Right kidney (tissue), 1 donor: ENCODE results near the gene CREB1.

Source experiments
- DNase-seq: peaks from one replicate; pipeline ENCODE4 v3.0.0-alpha.2; 2016

CREB1 gene

DNA sequence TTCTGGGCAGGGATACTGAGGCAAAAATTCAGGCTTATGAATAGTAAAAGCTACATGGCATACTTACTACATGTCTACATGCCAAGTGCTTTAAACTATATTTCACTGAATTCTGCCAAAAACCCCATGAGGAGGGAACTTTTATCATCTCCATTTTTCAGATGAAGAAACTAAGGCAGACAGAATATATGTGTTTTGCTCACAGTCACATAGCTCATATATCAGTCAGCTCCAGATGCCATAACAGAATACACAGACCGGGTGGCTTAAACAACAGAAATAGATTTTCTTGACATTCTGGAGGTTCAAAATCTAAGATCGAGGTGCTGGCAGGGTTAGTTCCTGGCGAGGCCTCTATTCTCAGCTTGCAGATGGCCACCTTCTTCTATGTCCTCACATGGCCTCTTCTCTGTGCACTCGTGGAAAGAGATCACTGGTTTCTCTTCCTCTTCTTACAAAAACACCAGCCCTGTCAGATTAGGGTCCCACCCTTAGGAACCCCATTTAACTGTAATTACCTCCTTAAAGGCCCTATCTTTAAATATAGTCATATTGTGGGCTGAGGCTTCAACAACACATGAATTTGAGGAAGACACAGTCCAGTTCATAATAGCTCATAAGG is 27.1 kb upstream of the CREB1 start:
- DNase-seq = no peak

DNA sequence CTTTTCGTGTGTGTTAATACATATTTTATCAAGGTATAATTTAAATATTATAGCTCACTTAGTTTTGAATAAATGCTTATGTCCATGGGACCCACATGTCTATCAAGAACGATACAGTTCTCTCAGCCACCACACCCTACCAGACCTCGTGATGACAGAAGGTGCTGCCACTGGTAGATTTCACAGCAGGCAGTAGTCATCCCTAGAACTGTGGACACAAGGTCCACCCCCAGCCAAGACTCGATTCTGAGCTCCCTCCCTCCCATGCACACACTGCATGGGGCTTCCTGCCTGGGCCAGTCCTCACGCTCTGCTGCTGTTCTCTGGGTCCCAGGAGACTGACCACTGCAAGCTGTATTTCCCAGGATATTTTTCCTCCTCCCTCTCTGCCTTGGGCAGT is 26.5 kb upstream of the CREB1 start:
- no peak for DNase-seq

DNA sequence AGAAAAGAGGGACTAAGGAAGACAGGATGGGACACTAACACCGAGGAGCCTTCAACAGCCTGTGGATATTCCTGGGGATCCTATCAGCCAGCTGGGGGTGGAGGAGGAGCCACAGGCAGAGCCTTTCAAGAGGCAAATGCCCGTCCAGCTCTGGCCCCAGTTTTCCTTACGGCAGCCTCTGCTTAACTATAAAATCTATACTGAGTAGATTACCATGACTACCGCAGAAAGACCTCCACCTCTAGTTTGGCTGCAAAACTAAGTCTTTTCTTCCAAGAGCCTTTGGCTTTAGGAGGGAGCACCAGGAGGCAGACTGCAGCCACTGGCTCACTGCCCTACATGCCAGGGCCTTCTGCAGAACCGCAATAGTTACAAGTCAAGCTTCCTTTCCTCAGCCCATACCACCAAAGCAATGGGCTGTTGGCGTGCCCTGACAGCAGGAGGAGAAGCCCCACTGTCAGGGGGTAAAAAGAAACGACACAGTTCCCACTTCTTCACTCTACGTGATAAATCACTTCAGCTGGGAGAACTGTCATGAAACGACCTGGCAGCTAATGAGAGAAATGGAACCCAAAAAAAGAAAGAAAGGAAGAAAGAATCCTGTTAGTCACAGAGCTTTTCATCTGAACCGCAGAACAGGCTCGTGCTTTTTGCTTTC is 25.1 kb upstream of the CREB1 start:
- DNase-seq = no peak

DNA sequence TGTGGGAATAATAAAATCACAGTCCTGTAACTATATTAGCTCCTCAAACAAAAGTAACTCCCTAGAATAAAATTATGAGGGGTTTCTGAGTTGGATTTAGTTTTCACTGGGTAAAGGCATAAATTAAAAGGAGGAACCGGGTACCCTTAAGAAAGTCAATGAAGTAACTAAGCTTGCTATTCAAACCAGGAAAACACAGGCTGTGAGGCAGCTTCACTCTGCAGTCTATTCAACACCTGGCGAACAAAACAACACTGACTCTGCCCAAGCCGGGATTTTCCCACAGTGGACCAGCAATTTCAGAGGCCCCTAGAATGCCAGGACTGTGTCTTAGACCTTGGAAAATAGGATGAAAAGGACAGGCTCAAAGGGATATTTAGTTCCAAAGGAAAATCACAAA is 24.6 kb upstream of the CREB1 start:
- no peak for DNase-seq

DNA sequence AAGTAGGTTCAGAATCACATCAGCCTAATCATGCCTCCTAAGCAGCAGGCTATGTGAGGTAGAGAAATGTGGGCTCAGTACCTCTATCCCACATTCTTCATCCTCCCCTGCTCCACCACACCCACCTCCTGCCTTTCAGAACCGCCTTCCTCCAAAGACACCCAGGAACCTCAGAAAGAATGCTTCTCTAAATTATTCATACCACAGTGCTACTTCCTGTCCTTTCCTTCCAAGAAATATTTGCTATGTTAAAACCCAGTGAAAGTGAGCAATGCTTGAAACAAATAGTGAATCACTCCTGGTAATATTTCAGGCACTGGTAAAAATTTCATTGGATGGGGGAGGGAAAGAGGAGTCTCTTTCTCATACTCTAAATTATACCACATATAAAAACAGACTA is 24.0 kb upstream of the CREB1 start:
- DNase-seq = no peak

DNA sequence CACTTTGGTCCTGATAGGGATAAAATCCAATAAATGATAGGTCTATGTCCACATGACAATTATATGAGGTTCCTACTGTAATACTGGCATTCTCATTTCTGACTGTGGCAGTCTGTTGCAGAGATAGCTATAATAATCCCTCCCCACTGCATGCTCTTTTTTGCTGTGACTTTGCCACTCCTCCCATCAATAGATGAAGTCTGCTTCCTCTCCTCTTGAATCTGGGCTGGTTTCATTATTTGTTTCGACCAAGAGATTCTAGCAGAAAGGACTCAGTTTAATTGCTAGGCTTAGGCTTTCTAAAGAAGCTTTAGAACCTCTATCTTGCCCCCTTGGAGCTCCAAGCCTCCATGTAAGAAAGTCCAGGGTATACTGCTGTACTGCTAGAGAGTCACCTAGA is 23.3 kb upstream of the CREB1 start:
- no peak for DNase-seq

DNA sequence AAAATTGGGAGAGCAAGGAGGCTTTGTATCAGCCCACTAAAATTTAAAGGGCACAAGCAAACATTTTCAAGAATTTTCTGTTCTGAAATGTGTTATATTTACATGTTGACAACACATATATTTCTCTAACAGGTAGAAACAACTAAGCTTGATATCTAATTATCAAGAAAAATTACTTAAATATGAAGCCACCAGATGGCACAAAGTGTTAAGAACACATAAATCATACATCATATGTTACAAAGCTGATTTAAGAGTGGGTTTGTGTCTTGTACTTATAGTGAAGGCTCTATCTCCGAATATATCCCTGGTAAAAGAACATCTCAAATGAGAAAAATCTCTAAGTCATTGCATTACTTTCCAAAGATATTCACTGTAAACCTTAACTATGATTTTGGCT is 19.6 kb upstream of the CREB1 start:
- DNase-seq = no peak

DNA sequence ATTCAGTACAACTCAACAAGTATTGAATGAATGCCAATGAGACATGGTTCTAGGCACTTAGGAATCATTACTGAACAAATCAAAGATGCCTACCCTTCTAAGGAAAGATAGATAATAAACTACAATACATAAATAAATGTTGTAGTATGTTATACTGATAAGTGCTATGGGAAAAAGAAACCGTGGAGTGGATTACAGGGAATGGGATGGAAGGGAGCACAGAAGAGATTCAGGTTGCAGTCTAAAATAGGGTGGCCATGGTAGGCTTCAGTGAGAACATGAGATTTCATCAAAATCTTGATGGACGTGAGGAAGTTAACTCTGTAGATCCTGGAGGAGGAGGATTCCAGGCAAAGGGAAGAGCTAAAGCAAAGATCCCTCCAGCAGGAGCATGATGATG is 17.9 kb upstream of the CREB1 start:
- no peak for DNase-seq

DNA sequence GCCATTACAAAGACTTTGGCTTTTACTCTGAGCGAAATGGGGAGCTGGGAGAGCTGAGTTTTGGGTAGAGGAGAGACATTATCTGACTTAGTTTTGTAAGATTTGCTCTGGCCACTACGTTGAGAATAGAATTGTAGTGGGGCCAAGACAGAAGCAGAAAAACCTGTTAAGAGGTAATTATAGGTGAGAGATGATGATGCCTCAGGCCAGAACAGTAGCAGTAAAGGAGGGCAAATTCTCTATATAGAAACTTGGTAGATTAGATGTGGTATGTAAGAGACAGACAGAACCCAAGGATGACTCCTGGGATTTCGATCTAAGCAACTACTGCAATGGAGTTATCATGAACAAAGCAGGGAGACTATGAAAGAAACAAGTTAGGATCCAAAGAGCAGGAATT is 17.4 kb upstream of the CREB1 start:
- DNase-seq = no peak

DNA sequence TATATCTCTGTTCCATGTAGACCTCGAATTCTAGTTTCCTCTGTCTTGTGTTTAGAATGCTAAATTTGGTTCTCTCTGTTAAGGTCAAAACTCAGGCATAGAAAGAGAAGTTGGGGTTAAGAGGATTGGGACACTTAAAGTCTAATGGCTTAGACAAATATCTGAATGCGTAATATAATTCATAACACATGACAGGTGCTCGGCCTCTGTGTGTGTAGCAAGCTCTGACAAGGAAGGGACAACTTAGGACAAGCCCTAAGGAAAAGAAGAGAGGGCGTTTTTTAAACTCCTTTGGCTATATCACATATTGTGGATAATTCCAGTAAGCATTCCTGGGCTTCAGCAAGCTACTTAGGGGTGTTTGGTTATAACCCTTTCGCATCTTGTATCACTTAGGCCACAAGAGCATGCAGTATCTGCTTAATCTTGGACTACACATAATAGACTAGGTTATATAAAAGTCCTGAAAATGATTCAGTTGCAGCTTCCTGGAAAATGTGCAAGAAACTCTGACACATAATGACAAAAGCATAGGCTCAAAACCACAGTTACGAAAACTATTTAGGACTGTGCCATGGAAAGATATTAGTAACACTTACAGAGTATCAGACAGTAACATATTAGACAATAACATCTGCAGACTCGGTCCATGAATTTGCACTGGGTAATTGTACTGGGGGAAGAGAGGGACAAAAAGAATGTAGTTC is 16.1 kb upstream of the CREB1 start:
- DNase-seq = no peak

DNA sequence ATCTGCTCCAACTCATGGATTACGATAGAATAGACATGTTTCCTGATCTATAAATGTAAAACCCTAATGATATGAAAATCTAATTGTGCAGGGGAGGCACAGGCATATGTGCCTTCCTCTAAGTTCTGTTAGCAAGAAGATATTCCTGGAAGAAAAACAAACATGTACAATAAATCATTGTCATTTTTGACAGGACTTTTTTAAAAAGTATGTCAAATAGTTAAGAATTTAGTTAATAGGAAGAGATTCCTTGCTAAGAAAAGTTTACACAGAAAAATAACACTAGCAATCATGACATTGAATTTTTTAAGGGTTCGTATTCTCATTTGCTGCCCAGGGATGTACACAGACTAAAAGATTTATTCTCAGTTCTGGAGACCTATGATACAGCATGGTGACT is 15.3 kb upstream of the CREB1 start:
- no peak for DNase-seq

DNA sequence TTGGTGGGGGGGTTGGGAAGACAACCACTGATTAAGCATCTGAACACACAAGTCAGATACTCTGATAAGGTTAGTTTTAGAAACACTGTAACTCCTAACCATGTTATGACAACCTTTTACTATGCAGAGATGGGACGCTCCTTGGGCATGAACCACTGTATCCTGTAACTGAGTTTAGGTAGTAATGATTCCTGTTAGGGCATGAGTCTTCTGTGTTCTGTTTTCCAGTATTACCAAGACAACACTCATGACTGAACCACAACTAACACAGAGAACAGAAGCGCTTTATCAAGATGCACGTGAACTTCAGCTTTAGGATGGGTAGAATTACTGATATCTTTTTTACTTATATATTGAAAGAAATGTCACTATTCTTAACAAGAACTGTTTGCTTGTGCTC is 14.1 kb upstream of the CREB1 start:
- no peak for DNase-seq

DNA sequence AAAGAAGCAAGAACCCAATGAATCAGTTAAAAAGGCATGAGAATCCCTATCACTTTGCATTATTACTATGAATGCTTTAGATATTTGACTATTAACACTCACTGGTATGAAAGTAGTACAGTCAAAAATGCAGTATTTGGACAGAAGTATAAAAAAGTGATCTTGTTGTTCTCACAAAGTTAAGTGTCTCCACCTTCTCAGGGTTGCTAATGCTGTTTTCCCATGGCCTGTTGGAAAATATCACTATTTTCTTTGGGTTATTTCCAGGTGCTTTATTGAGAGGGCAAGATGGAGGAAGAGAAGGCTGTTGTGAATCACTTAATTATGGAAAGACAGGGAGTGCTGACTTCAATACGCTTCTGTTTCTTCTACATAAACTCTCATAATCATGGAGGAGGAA is 13.6 kb upstream of the CREB1 start:
- DNase-seq = no peak

DNA sequence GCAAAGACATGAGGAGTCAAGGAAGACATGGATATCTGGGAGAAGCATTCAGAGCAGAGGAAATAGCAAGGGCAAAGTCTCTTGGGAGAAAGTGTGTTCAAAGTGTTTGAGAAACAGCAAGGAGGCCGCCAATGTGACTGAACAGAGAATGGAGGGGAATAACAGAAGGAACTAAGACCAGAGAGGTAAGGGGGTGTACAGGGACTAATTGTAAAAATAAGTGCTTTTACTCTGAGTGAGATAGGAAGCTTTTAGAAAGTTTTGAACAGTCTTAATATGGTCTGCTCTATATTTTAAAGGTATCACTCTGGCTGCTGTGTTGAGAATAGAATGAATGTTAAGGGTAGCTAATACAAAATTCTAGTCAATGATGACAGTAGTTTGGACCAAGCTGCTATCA is 6.8 kb upstream of the CREB1 start:
- no peak for DNase-seq

DNA sequence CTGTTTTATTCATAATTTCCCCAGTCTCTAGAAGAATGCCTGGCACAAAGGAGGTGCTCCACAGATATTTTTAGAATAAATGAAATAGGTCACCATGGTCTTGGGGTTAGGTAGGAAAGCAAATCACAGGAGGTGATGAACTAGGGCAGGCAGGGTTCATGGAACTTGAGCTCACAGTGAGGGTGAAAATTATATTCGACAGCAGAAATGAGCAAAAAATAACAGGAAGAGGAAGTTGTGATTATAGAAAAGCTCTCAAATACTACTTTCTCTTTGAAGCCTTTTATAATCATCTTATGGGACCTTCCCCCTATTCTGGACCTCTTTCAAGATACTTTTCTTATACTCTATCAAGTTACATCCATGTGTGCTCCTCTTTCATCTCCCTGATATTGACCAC is 4.5 kb upstream of the CREB1 start:
- no peak for DNase-seq

DNA sequence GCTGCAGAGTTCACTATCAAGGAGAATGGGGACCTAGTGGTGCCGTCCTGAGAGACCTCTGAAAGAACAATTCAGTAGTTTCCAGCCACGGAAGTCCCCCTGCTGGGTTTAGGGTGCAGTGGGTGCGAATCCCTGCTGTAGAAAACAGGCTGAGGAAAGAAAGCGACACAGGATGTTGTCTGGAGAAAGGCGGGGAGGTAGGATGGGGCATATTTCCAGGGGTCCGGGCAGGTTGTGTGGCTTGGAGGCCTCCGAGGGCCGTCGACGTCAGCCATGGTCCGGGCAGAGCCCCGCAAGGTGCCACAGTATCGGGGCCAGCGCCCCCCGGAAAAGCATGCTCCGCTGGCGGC is 807 bp upstream of the CREB1 start:
- DNase-seq = no peak

DNA sequence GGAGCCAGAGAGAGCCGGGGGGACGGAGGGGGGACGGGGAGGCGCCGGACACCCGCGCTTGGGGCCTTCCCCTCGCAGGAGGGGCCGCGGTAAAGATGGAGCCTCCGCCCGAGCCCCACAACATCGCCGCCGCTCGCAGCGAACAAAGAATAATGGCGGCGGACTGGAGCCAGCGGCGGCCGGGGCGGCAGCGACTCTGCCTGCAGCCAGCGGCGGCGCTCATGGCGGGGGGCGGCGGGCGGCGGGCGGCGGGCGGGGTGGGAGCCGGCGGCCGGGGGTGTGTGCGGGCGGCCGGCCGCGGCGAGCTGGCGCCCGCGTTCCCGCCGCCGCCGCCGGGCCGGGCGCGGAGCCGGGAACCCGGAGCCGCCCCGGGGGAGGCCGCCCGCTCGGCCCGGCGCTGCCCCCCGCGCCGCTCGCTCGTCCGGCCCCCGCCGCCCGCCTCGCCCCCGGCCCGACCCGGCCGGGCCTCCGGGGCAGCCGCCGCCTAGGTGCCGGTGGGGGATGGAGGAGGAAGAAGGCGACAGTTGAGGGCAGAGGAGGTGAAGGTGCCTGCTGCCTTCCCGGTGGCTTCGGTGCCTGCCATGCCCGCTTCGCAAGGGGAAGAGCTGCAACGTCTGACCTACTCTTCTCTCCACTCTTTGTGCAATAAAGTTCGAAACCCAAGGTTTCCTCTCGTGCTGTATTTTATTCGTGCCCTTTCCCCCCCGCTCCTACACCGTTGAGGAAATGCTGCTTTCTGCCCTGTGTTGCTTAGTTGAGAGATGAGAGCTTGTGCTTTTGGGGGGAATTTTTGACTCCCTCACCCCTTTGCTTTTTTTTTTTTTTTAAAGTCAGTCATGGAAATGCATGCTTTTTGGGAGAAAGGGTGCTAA is 634 bp downstream of the CREB1 start:
- DNase-seq = peak; percentile 82

DNA sequence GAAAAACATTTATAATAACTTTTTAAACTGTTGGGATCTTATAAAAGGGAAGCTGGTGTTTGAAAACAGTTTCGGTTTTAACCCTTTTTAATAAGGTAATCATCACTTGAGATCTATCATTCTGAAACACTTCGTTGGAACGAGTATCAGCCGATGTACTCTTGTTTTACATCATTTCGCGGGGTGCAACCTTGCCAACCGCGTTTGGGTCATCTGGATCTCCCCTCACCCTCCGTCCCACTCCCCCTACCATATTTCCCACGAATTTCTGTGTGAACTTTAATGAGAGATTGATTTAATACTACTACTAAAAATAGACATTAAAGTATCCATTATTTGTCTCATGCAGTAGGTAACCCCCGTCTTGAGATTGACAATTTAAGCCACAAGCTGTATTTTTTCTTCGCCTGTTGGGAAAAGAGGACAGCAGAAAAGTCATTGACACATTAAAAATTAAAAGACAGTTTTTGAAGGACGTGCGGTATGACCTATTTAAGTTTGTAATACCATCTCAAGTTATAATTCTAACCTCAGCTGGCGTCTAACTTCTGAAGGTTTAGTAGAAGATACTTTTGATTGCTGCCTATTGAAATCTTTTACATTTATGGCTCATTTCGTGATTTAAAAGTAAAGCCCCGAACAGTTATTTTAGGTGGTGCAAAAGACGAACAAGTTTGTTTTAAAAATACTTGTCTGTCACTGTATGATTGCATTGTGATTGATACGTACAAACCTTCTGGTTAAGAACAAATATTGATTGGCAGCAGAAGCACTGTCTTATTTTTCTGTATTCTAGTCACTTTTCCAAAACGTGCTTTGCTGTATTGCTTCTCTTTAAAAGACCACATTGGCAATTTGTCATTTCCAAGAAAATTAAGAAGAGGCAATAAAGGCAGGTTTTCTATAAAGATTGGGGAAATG is 1.5 kb downstream of the CREB1 start:
- DNase-seq = peak; percentile 34

DNA sequence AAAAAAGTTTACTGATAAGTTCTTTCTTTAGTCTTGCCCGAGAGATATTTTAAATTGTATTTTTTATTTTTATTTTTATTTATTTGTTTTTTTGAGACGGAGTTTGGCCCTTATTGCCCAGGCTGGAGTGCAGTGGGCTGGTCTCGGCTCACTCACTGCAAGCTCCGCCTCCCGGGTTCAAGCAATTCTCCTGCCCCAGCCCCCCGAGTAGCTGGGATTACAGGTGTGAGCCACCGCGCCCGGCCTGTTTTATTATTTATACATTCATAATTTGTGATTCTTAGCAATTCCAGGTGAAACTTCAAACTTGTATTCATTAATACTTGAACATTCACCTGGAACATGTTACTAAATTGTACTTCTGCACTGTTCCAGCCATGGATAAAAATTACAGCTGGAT is 2.9 kb downstream of the CREB1 start:
- DNase-seq = no peak

DNA sequence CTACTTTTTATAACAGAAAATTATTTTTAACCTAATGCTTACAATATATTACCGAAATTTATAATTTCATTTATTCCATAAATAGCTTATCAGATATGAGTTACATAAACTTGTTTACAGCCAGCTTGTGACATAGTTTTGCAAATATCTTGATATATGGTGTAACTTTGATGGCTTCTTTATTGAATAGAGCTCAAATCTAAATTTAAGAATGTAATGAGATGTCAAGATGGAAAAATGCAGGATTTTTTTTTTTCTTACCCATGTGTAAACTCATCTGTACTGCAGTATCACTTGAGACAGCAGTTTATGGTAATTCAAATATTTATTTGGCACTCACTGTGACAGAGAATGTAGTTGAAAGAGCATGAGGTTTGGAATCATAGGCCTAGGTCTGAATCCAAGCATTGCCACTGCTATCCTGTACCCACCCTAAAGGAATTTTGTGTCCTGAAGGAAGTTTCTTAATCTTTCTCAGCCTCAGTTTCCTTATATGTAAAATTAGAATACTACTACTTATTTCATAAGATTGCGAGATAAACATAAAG is 3.8 kb downstream of the CREB1 start:
- no peak for DNase-seq

DNA sequence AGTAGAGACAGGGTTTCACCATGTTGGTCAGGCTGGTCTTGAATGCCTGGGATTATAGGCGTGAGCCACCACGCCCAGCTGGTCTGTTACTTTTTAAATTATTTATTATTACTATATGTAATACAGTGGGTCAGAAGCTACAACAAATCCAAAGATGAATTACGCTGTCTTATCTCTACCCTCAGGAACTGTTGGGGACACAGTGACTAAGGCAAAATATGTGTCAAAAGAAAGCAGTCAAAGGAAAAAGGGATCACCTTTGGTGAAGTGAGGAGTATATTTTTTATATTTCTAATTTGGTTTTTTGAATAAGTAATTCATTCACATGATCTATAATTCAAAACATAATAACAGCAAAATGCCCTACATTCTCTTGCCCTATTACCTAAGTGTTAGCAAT is 4.7 kb downstream of the CREB1 start:
- DNase-seq = no peak

DNA sequence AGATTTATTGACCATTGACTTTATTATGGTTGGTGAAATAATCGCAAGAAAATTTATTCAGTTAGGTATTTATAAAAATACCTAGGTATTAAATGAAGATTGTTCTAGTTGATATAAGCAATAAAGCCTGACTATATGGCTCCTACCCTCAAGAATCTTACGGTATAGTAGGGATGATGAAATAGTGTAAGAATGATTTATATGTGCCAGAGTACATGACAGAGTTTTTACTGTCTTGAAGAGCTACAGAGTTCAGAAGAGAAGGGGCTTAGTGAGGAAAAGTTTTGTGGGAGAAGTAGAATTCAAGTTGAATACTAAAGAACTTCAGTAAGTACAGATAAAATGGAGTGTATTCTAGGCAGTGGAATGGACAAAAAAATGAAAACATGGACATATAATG is 9.7 kb downstream of the CREB1 start:
- DNase-seq = no peak
